Thoracic aorta (tissue), 2 donors: ENCODE measurements around the gene TRIM9. TPM values are rescaled to one million over a fixed set of nuclear protein-coding genes. Genes with fewer than 3 reads are reported as not detected.

Experiments used
- ATAC-seq: fragments of 150-250 bp; one replicate; pipeline ENCODE4 v1.8.0; 2017; ENCODE audit warnings: low read depth; ENCODE audit not compliant: insufficient number of reproducible peaks, low FRiP score
- DNase-seq: peaks from one replicate; pipeline ENCODE4 v3.0.0-alpha.2; 2020; ENCODE audit warnings: low spot score
- H3K27ac ChIP-seq, 2 donors: fragments of 200-600 bp; sonication (generic); 1 replicate in 1 of 2; 2 replicates in 1 of 2; pipeline ENCODE4 v1.5.1; 2016; ENCODE audit warnings: mild to moderate bottlenecking in 2 of 2, moderate library complexity in 2 of 2
- H3K27me3 ChIP-seq: fragments of 200-600 bp; sonication (generic); replicated peaks from 2 replicates; pipeline ENCODE4 v1.6.0; 2016; ENCODE audit warnings: mild to moderate bottlenecking; ENCODE audit not compliant: insufficient read depth
- H3K36me3 ChIP-seq: fragments of 200-600 bp; sonication (generic); one replicate; pipeline ENCODE4 v1.5.1; 2016
- H3K4me1 ChIP-seq, 2 donors: fragments of 200-600 bp; sonication (generic); 1 replicate in 1 of 2; 2 replicates in 1 of 2; pipeline versions ENCODE4 v1.5.1 to v1.6.0; 2016; ENCODE audit warnings: low read depth in 2 of 2, mild to moderate bottlenecking in 1 of 2; ENCODE audit not compliant: control insufficient read depth in 1 of 2
- H3K4me3 ChIP-seq: fragments of 200-600 bp; sonication (generic); 2 replicates; pipeline ENCODE4 v1.5.1; 2016; ENCODE audit warnings: mild to moderate bottlenecking
- H3K9me3 ChIP-seq: fragments of 200-600 bp; sonication (generic); 2 replicates; pipeline ENCODE4 v1.5.1; 2016
- total RNA-seq, 2 donors: library from RNA; depleted of rRNA; stranded (reverse); fragments of >200 nt; gene quantifications; one replicate each; pipeline versions ENCODE4 v1.1.0 to v1.2.3, GENCODE V29; 2016
- TF ChIP-seq, protein P1 (sequence below): fragments of 200-600 bp; sonication (generic); IDR thresholded peaks from one replicate; pipeline ENCODE4 v1.5.1; 2019; ENCODE audit warnings: antibody characterized with exemption

The TRIM9 gene
- total RNA-seq, 2 donors from 2014 or later, result 0.41 to 2.1 TPM

GRCh38 chr14:51104467-51104866 lies 9.6 kb upstream of the TRIM9 start:
- Histone ChIP-seq H3K4me3 (no peak overlapping the region), H3K27ac (no peak overlapping the region), H3K4me1 (no peaks in the 10 kb centered on the region), H3K27me3 (no peaks in the 10 kb centered on the region), H3K9me3 (no peaks in the 10 kb centered on the region), H3K36me3 (no peaks in the 10 kb centered on the region)
- no peak for ATAC-seq
- TF ChIP-seq, protein P1, sequence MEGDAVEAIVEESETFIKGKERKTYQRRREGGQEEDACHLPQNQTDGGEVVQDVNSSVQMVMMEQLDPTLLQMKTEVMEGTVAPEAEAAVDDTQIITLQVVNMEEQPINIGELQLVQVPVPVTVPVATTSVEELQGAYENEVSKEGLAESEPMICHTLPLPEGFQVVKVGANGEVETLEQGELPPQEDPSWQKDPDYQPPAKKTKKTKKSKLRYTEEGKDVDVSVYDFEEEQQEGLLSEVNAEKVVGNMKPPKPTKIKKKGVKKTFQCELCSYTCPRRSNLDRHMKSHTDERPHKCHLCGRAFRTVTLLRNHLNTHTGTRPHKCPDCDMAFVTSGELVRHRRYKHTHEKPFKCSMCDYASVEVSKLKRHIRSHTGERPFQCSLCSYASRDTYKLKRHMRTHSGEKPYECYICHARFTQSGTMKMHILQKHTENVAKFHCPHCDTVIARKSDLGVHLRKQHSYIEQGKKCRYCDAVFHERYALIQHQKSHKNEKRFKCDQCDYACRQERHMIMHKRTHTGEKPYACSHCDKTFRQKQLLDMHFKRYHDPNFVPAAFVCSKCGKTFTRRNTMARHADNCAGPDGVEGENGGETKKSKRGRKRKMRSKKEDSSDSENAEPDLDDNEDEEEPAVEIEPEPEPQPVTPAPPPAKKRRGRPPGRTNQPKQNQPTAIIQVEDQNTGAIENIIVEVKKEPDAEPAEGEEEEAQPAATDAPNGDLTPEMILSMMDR, result no peak
- no peak for DNase-seq

DNA sequence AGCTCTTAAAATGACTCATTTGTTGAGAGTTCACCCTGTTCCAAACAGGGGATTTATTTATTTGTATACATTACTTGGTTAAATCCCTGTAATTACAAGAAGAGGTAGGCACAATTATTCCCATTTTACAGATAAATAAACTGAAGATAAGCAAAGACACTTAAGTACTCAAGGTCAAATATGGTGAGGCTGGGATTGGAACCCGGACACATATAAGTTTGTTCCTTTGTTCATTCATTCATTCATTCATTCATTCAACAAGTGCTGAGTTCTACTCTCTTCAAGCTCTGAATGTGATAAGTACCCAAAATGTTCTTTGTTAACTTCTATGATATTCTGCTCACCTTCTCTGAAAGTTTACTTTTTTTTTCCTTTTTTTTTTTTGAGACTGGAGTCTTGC lies 2.4 kb upstream of the TRIM9 start:
- TF ChIP-seq, protein P1, result no peak
- Histone ChIP-seq H3K27ac (no peak overlapping the region), H3K9me3 (no peaks in the 10 kb centered on the region), H3K4me3 (no peak overlapping the region), H3K27me3 (peaks cover 7% of the 10 kb centered on the region), H3K4me1 (peaks cover 8 to 29% of the 10 kb centered on the region in 2 donors), H3K36me3 (no peaks in the 10 kb centered on the region)
- DNase-seq, result no peak
- no peak for ATAC-seq

DNA sequence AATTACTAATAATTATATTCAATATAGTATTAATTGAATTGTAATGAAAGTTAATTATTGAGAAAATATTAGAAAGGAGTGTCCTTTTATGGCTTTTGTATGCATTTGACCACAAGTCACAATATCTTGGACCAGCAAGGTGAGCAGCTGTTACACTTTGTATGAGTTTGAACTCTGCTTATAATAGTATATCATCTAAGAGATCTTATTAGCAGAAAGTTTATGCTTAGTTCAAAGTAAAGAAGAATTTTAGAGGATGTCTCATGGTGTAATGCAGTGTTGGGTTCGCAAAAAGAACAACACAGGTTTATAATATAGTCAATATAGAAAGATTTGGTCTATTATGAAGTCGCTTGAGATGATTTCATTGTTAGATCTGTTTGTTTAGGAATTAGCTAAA lies 2.0 kb upstream of the TRIM9 start:
- ATAC-seq, result no peak
- Histone ChIP-seq H3K36me3 (no peaks in the 10 kb centered on the region), H3K27me3 (peaks cover 7% of the 10 kb centered on the region), H3K4me3 (no peak overlapping the region), H3K4me1 (peaks cover 8 to 29% of the 10 kb centered on the region in 2 donors), H3K9me3 (no peaks in the 10 kb centered on the region), H3K27ac (no peak overlapping the region)
- DNase-seq, result no peak
- TF ChIP-seq, protein P1, result no peak

DNA sequence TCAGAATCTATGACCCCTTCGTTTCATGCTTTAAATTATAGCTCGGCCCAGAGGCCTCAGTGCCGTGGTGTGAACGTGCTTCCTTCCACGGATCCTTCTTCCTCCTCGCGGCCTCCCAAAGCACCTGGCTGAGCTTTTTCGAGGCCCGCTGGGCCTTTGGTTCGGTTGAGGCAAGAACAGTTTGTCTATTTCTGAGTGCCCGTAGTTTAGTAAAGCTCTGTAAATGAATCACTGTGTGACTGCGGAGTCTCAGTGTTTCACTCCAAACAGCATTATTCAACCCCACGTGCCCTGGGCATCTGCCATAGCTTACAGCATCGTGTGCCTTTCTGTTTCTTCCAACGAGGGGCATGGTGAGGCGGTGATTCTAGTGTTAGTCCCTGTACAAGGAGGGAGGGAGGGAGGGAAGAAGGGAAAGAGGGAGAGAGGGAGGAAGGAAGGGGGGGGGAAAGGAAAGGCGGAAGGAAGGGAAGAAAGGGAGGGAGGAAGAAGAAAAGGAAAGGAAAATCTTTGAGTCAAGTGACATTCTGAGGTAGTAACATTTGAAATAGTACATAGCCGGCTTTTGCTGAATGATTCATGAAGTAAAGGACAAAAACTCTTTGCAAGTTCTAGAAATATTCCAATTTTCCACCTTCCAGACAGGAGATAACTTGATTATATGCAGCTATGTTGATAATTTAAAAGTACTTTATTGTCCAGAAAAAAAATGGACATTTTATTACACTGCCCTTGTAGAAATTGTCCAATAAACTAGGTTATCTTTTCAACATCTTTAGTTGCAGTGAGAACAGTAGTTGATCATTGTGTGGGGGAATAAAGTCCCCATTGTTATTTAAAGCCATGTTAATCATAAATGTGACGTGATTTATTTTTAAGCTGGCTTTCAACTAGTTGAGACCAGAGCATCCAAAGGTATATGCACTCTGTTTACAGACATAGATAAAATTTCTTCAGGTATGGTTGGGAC lies 1.2 kb upstream of the TRIM9 start:
- Histone ChIP-seq H3K27me3 (peaks cover 7% of the 10 kb centered on the region), H3K9me3 (no peaks in the 10 kb centered on the region), H3K4me1 (peaks cover 8 to 29% of the 10 kb centered on the region in 2 donors), H3K4me3 (peak overlapping the region; percentile 72), H3K36me3 (no peaks in the 10 kb centered on the region), H3K27ac (no peak overlapping the region)
- DNase-seq (peak; percentile 28), ATAC-seq (peak; percentile 74)
- TF ChIP-seq, protein P1, result no peak

DNA sequence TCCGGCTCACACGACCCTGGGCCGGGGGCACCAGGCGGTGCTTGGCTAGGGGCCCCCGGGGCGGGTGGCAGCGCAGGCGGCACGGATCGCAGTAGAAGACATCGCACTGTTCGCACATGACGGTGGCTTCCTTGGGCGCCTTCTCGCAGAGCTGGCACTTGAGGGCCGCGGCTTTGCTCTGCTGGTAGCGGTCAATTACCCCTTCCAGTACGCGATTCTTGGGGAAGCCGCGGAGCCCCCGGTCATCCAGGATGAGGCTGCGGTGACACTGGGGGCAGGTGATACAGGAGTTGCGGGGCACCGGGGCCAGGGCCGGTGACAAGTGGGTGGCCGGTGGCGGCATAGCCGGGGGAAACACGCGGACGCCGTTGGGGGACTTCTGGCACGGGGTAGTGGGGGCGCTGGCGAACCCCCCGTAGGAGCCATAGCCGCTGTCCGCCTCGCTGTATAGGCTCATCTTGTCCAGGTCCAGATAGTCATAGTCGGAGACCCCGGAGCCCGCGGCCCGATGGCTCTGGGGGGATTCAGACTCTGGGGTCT lies 553 bp downstream of the TRIM9 start:
- no peaks in the 10 kb centered on the region for H3K36me3 ChIP-seq
- ATAC-seq, result no peak
- H3K9me3 ChIP-seq, result no peaks in the 10 kb centered on the region
- H3K4me1 ChIP-seq, result peaks cover 8 to 29% of the 10 kb centered on the region in 2 donors
- H3K27me3 ChIP-seq, result peaks cover 7% of the 10 kb centered on the region
- no peak for DNase-seq
- H3K4me3 ChIP-seq, result peak overlapping the region; percentile 72
- TF ChIP-seq, protein P1, result no peak
- peak overlapping the region in 1 of 2 donors; percentile 34 for H3K27ac ChIP-seq
